GM20431 (cell line): ENCODE results near the gene LCOR.
"Not testable (repeated sequence)": the region's sequence is repeated elsewhere in the genome, so short reads cannot be mapped to it uniquely, and the experiment has no call there.

Experiments
- in situ Hi-C: fragments of 300-500 bp; cut with MseI, MboI; formaldehyde crosslinking; loops from one replicate; pipeline ENCODE4 v1.15.0; 2020; ENCODE audit warnings: low sequenced_read_pairs; ENCODE audit not compliant: unreplicated experiment

Gene LCOR

GRCh38 chr10:97020452-97021400, 188.6 kb downstream of the LCOR start:
- in situ Hi-C loops, result no loop called here

- in situ Hi-C loops, result no loop called here
Measured at GRCh38 chr10:97022616-97023015, 190.5 kb downstream of the LCOR start.

GRCh38 chr10:97023401-97024167, 191.5 kb downstream of the LCOR start:
- in situ Hi-C loops, result no loop called here

- in situ Hi-C loops, result no loop called here
Measured at GRCh38 chr10:97024168-97025073, 192.3 kb downstream of the LCOR start.

- in situ Hi-C loops, result no loop called here
Measured at GRCh38 chr10:97025613-97026242, 193.6 kb downstream of the LCOR start.

GRCh38 chr10:97028126-97028831, 196.2 kb downstream of the LCOR start:
- in situ Hi-C loops, result no loop called here

GRCh38 chr10:97028832-97029178, 196.7 kb downstream of the LCOR start:
- in situ Hi-C loops, result no loop called here

GRCh38 chr10:97029271-97029670, 197.2 kb downstream of the LCOR start:
- in situ Hi-C loops, result no loop called here

GRCh38 chr10:97030894-97031293, 198.8 kb downstream of the LCOR start:
- in situ Hi-C loops, result no loop called here

- in situ Hi-C loops, result no loop called here
Measured at GRCh38 chr10:97031459-97031858, 199.4 kb downstream of the LCOR start.

GRCh38 chr10:97032624-97033023, 200.5 kb downstream of the LCOR start:
- in situ Hi-C loops, result no loop called here

GRCh38 chr10:97033841-97034240, 201.7 kb downstream of the LCOR start:
- in situ Hi-C loops, result not testable (repeated sequence)

- in situ Hi-C loops, result no loop called here
Measured at GRCh38 chr10:97034301-97034700, 202.2 kb downstream of the LCOR start.

GRCh38 chr10:97034958-97035769, 203.1 kb downstream of the LCOR start:
- in situ Hi-C loops, result no loop called here

GRCh38 chr10:97037365-97038361, 205.6 kb downstream of the LCOR start:
- in situ Hi-C loops, result no loop called here

- in situ Hi-C loops, result no loop called here
Measured at GRCh38 chr10:97038688-97039087, 206.6 kb downstream of the LCOR start.

GRCh38 chr10:97039538-97040247, 207.6 kb downstream of the LCOR start:
- in situ Hi-C loops, result no loop called here
